Calu3 (cell line): ENCODE measurements around the gene ATP8A2. TPM values are rescaled to one million over a fixed set of nuclear protein-coding genes. Genes with fewer than 3 reads are reported as not detected.

Experiments used
- BruUV-seq: library from RNA; stranded (reverse); fragments of 400-500 nt; replicated peaks from 2 replicates; lab custom pipeline; 2021; lab: Mats Ljungman, UMichigan
- CTCF ChIA-PET: fragments of 300-600 bp; sonication (Branson Sonifier 250); formaldehyde crosslinking; loops from one replicate; lab custom pipeline; 2022; ENCODE audit warnings: antibody characterized with exemption; lab: Charles Lee
- DNase-seq: peaks from one replicate; pipeline ENCODE4 v3.0.0; 2022
- H3K27ac Mint-ChIP-seq: one replicate; pipeline ENCODE4 v1.8.0; 2022; ENCODE audit warnings: mixed read lengths; ENCODE audit not compliant: unreplicated experiment
- H3K27me3 Mint-ChIP-seq: one replicate; pipeline ENCODE4 v1.8.0; 2022; ENCODE audit warnings: mixed read lengths; ENCODE audit not compliant: unreplicated experiment
- H3K36me3 Mint-ChIP-seq: one replicate; pipeline ENCODE4 v1.8.0; 2022; ENCODE audit warnings: mild to moderate bottlenecking, moderate library complexity, mixed read lengths; ENCODE audit not compliant: insufficient read depth, unreplicated experiment
- H3K4me1 Mint-ChIP-seq: one replicate; pipeline ENCODE4 v1.8.0; 2022; ENCODE audit warnings: mild to moderate bottlenecking, low read depth, mixed read lengths; ENCODE audit not compliant: unreplicated experiment
- H3K4me3 Mint-ChIP-seq: one replicate; pipeline ENCODE4 v1.8.0; 2022; ENCODE audit warnings: mild to moderate bottlenecking, low read depth, moderate library complexity, mixed read lengths; ENCODE audit not compliant: unreplicated experiment
- H3K9me3 Mint-ChIP-seq: one replicate; pipeline ENCODE4 v1.8.0; 2022; ENCODE audit warnings: low read depth, mixed read lengths; ENCODE audit not compliant: unreplicated experiment
- CTCF ChIP-seq: fragments of 200-600 bp; IDR thresholded peaks from one replicate; pipeline ENCODE4 v1.8.0; 2022; ENCODE audit warnings: antibody characterized with exemption; ENCODE audit not compliant: unreplicated experiment
- intact Hi-C: fragments of 100-400 bp; cut with micrococcal nuclease; formaldehyde crosslinking; loops from one replicate; pipeline ENCODE4 v1.10.0; 2022; ENCODE audit not compliant: unreplicated experiment
- total RNA-seq: library from RNA; stranded (reverse); gene quantifications from 2 replicates; pipeline ENCODE4 v1.2.3, GENCODE V29; 2022

ATP8A2 gene
- total RNA-seq, 1 experiment from 2014 or later, result 0.05 TPM

DNA sequence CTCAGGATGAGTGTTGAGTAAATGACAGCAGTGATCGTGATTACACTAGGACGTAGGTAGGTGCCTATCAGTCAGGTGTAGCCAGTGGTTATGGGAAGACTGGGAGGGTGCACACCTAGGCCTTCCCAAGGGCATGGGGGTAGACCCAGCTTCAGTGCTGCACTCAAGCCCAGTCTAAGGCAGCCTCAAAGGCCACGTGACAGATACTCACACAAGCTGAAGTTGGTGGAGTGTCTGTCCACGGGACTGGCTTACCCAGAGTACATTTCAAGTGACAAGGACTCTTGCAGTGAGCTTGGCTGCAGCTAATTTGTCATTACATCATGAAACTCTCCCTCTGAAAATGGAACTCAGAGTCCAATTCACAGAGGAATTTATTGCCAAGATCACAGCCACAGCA, 561.7 kb downstream of the ATP8A2 start:
- H3K9me3 Mint-ChIP-seq, result no peaks in the 10 kb centered on the region
- H3K4me3 Mint-ChIP-seq, result no peak overlapping the region
- no peak for TF ChIP-seq CTCF
- no peak for DNase-seq
- no peak overlapping the region for H3K27ac Mint-ChIP-seq
- BruUV-seq, result no TSS peak
- peaks cover 24% of the 10 kb centered on the region for H3K27me3 Mint-ChIP-seq
- intact Hi-C loops, result no loop called here
- no peaks in the 10 kb centered on the region for H3K4me1 Mint-ChIP-seq
- no peaks in the 10 kb centered on the region for H3K36me3 Mint-ChIP-seq
- CTCF ChIA-PET, result no interaction called here

GRCh38 chr13:25934127-25934526, 562.4 kb downstream of the ATP8A2 start:
- H3K27ac Mint-ChIP-seq, result no peak overlapping the region
- CTCF ChIA-PET, result no interaction called here
- no peak for TF ChIP-seq CTCF
- H3K4me3 Mint-ChIP-seq, result no peak overlapping the region
- H3K36me3 Mint-ChIP-seq, result no peaks in the 10 kb centered on the region
- peaks cover 19% of the 10 kb centered on the region for H3K27me3 Mint-ChIP-seq
- no TSS peak for BruUV-seq
- H3K4me1 Mint-ChIP-seq, result no peaks in the 10 kb centered on the region
- no peak for DNase-seq
- no peaks in the 10 kb centered on the region for H3K9me3 Mint-ChIP-seq
- intact Hi-C loops, result no loop called here

DNA sequence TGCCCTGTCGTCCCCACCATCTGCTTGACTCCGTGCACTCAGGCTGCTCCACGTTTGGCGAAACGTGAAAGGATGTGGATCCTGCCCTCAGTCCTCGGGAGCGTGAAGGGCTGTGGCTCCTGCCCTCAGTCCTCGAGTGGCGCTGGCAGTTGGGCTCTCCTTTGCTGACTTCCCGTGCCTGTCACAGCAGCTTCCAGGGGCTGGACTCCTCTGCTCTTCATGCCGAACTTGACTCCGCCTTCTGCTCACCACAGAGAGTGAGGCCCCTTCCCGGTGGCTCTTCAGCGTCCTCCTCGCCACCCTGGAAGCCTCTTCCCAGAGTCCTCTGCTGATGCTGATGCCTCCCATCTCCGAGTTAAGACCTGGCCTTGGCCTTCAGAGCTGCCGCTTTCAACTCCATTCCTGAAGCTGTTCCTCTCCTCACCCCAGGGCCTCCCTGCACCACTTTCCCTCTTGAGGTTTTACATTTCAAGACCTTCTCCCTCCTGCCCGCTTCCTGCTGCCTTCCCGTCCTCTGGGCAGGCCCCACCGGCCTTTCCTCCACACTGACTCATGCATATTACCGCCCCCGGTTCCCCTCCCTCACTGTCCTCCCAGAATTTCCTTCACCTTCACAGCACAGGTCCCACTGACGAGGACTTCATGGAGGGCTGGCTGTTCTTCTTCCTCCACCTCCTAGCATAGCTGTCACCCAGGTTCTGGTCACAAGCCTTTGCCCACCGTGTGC, 568.4 kb downstream of the ATP8A2 start:
- H3K4me1 Mint-ChIP-seq, result no peaks in the 10 kb centered on the region
- CTCF ChIA-PET, result no interaction called here
- H3K36me3 Mint-ChIP-seq, result no peaks in the 10 kb centered on the region
- TF ChIP-seq CTCF, result no peak
- intact Hi-C loops, result no loop called here
- H3K27me3 Mint-ChIP-seq, result peaks cover 21% of the 10 kb centered on the region
- H3K4me3 Mint-ChIP-seq, result no peak overlapping the region
- H3K27ac Mint-ChIP-seq, result no peak overlapping the region
- DNase-seq, result no peak
- no TSS peak for BruUV-seq
- no peaks in the 10 kb centered on the region for H3K9me3 Mint-ChIP-seq

GRCh38 chr13:25943081-25943480, 571.3 kb downstream of the ATP8A2 start:
- TF ChIP-seq CTCF, result no peak
- Mint-ChIP-seq H3K4me3 (no peak overlapping the region), H3K4me1 (no peaks in the 10 kb centered on the region), H3K27ac (no peak overlapping the region), H3K27me3 (peaks cover 21% of the 10 kb centered on the region), H3K9me3 (no peaks in the 10 kb centered on the region), H3K36me3 (no peaks in the 10 kb centered on the region)
- no peak for DNase-seq
- intact Hi-C loops, result no loop called here
- no TSS peak for BruUV-seq
- CTCF ChIA-PET, result no interaction called here
